HEK293 (cell line): ENCODE data around the gene AMMECR1.

ENCODE experiments used
- AEBP2 ChIP-seq: fragments of 450-650 bp; formaldehyde crosslinking; IDR thresholded peaks from 2 replicates; pipeline ENCODE4 v1.5.1; 2016; ENCODE audit warnings: missing biosample characterization, missing genetic modification characterization, borderline replicate concordance
- EGR2 ChIP-seq: fragments of 450-650 bp; formaldehyde crosslinking; IDR thresholded peaks from 2 replicates; pipeline ENCODE4 v1.5.1; 2016; ENCODE audit warnings: low read depth, missing biosample characterization, missing genetic modification characterization
- KLF8 ChIP-seq: fragments of 450-650 bp; formaldehyde crosslinking; IDR thresholded peaks from 2 replicates; pipeline ENCODE4 v1.5.1; 2016; ENCODE audit warnings: missing biosample characterization, missing genetic modification characterization
- MEIS1 ChIP-seq: sonication (generic); formaldehyde crosslinking; IDR thresholded peaks from 2 replicates; pipeline ENCODE4 v1.8.1; 2022; ENCODE audit warnings: missing genetic modification reagents, mild to moderate bottlenecking, borderline replicate concordance
- OVOL3 ChIP-seq: fragments of 450-650 bp; formaldehyde crosslinking; IDR thresholded peaks from 2 replicates; pipeline ENCODE4 v1.5.1; 2016; ENCODE audit warnings: missing biosample characterization, missing genetic modification characterization
- PRDM6 ChIP-seq: fragments of 450-650 bp; formaldehyde crosslinking; IDR thresholded peaks from 2 replicates; pipeline ENCODE4 v1.5.1; 2017; ENCODE audit warnings: missing biosample characterization, missing genetic modification characterization
- ZBTB17 ChIP-seq: fragments of 450-650 bp; formaldehyde crosslinking; IDR thresholded peaks from 2 replicates; pipeline ENCODE4 v1.5.1; 2016; ENCODE audit warnings: missing biosample characterization, missing genetic modification characterization
- ZBTB6 ChIP-seq: fragments of 450-650 bp; formaldehyde crosslinking; IDR thresholded peaks from 2 replicates; pipeline ENCODE4 v1.5.1; 2017; ENCODE audit warnings: missing biosample characterization, missing genetic modification characterization
- ZFHX2 ChIP-seq: fragments of 450-650 bp; formaldehyde crosslinking; conservative IDR thresholded peaks from 2 replicates; pipeline ENCODE4 v1.5.1; 2016; ENCODE audit warnings: missing biosample characterization, missing genetic modification characterization
- ZNF132 ChIP-seq: fragments of 450-650 bp; formaldehyde crosslinking; IDR thresholded peaks from 2 replicates; pipeline ENCODE4 v1.5.1; 2017; ENCODE audit warnings: missing biosample characterization, missing genetic modification characterization, borderline replicate concordance
- ZNF155 ChIP-seq: fragments of 450-650 bp; formaldehyde crosslinking; IDR thresholded peaks from 2 replicates; pipeline ENCODE4 v1.5.1; 2016; ENCODE audit warnings: missing biosample characterization, missing genetic modification characterization
- ZNF2 ChIP-seq: fragments of 450-650 bp; formaldehyde crosslinking; IDR thresholded peaks from 2 replicates; pipeline ENCODE4 v1.5.1; 2016; ENCODE audit warnings: missing biosample characterization, missing genetic modification characterization
- ZNF202 ChIP-seq: fragments of 450-650 bp; formaldehyde crosslinking; IDR thresholded peaks from 2 replicates; pipeline ENCODE4 v1.5.1; 2016; ENCODE audit warnings: missing biosample characterization, missing genetic modification characterization, borderline replicate concordance
- ZNF221 ChIP-seq: fragments of 450-650 bp; formaldehyde crosslinking; IDR thresholded peaks from 2 replicates; pipeline ENCODE4 v1.5.1; 2017; ENCODE audit warnings: missing biosample characterization, missing genetic modification characterization, borderline replicate concordance
- ZNF341 ChIP-seq: fragments of 450-650 bp; formaldehyde crosslinking; IDR thresholded peaks from 2 replicates; pipeline ENCODE4; 2016; ENCODE audit warnings: low read depth, missing biosample characterization, missing genetic modification characterization
- ZNF362 ChIP-seq: fragments of 450-650 bp; formaldehyde crosslinking; IDR thresholded peaks from 2 replicates; pipeline ENCODE4 v1.5.1; 2016; ENCODE audit warnings: missing biosample characterization, missing genetic modification characterization
- ZNF513 ChIP-seq: fragments of 450-650 bp; IDR thresholded peaks from 2 replicates; pipeline ENCODE4 v1.5.1; 2018; ENCODE audit warnings: missing biosample characterization, missing genetic modification characterization
- ZNF548 ChIP-seq: fragments of 450-650 bp; formaldehyde crosslinking; IDR thresholded peaks from 2 replicates; pipeline ENCODE4 v1.5.1; 2016; ENCODE audit warnings: missing biosample characterization, missing genetic modification characterization
- ZNF596 ChIP-seq: fragments of 450-650 bp; IDR thresholded peaks from 2 replicates; pipeline ENCODE4 v1.5.0; 2018; ENCODE audit warnings: missing biosample characterization, mild to moderate bottlenecking, missing genetic modification characterization, moderate library complexity
- ZNF623 ChIP-seq: fragments of 450-650 bp; formaldehyde crosslinking; IDR thresholded peaks from 2 replicates; pipeline ENCODE4 v1.5.1; 2016; ENCODE audit warnings: missing biosample characterization, missing genetic modification characterization
- ZNF792 ChIP-seq: fragments of 450-650 bp; formaldehyde crosslinking; IDR thresholded peaks from 2 replicates; pipeline ENCODE4 v1.5.1; 2016; ENCODE audit warnings: missing biosample characterization, missing genetic modification characterization
- ZNF830 ChIP-seq: fragments of 450-650 bp; IDR thresholded peaks from 2 replicates; pipeline ENCODE4 v1.5.0; 2018; ENCODE audit warnings: missing biosample characterization, missing genetic modification characterization, low read depth, mild to moderate bottlenecking, moderate library complexity
- ZNF843 ChIP-seq: fragments of 450-650 bp; formaldehyde crosslinking; IDR thresholded peaks from 2 replicates; pipeline ENCODE4 v1.5.1; 2016; ENCODE audit warnings: missing biosample characterization, missing genetic modification characterization
- TF ChIP-seq, protein P1 (sequence below): fragments of 450-650 bp; formaldehyde crosslinking; IDR thresholded peaks from 2 replicates; pipeline ENCODE4 v1.5.1; 2016; ENCODE audit warnings: missing biosample characterization, missing genetic modification characterization, low read depth
- TF ChIP-seq, protein P2 (sequence below): fragments of 450-650 bp; formaldehyde crosslinking; IDR thresholded peaks from 2 replicates; pipeline ENCODE4 v1.5.1; 2017; ENCODE audit warnings: missing biosample characterization, missing genetic modification characterization
- TF ChIP-seq, protein P3 (sequence below): fragments of 450-650 bp; formaldehyde crosslinking; optimal IDR thresholded peaks from 2 replicates; pipeline ENCODE3; 2016; ENCODE audit warnings: missing biosample characterization, mild to moderate bottlenecking, missing genetic modification characterization
- TF ChIP-seq, protein P4 (sequence below): fragments of 450-650 bp; formaldehyde crosslinking; IDR thresholded peaks from 2 replicates; pipeline ENCODE4 v1.5.1; 2017; ENCODE audit warnings: missing biosample characterization, missing genetic modification characterization

The AMMECR1 gene

GRCh38 chrX:110320381-110320987 lies 2.6 kb upstream of the AMMECR1 start (continued):
- TF ChIP-seq PRDM6 (tag by site-specific recombination) (peak; percentile 81), ZNF623 (tag by site-specific recombination) (no peak), MEIS1 (CRISPR knock-in tag) (no peak), ZNF202 (no peak), ZNF548 (tag by site-specific recombination) (no peak), ZNF843 (tag by site-specific recombination) (peak; percentile 42; the same call in 1 of the 2 replicates), ZNF362 (tag by site-specific recombination) (no peak), KLF8 (peak; percentile 65), ZFHX2 (tag by site-specific recombination) (no peak), ZNF830 (tag by site-specific recombination) (no peak), ZBTB6 (tag by site-specific recombination) (0 out of 2 replicates have a peak, but pooled peaks have one; percentile 40), ZBTB17 (tag by site-specific recombination) (no peak), ZNF2 (no peak), ZNF221 (tag by site-specific recombination) (no peak), AEBP2 (no peak), OVOL3 (tag by site-specific recombination) (no peak), ZNF155 (tag by site-specific recombination) (no peak), ZNF132 (tag by site-specific recombination) (no peak), ZNF341 (no peak), EGR2 (tag by site-specific recombination) (no peak), ZNF792 (tag by site-specific recombination) (no peak), ZNF596 (no peak), ZNF513 (tag by site-specific recombination) (no peak)
- TF ChIP-seq, protein P1, sequence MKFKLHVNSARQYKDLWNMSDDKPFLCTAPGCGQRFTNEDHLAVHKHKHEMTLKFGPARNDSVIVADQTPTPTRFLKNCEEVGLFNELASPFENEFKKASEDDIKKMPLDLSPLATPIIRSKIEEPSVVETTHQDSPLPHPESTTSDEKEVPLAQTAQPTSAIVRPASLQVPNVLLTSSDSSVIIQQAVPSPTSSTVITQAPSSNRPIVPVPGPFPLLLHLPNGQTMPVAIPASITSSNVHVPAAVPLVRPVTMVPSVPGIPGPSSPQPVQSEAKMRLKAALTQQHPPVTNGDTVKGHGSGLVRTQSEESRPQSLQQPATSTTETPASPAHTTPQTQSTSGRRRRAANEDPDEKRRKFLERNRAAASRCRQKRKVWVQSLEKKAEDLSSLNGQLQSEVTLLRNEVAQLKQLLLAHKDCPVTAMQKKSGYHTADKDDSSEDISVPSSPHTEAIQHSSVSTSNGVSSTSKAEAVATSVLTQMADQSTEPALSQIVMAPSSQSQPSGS (tag by site-specific recombination), result 0 out of 2 replicates have a peak, but pooled peaks have one; percentile 10
- TF ChIP-seq, protein P2, sequence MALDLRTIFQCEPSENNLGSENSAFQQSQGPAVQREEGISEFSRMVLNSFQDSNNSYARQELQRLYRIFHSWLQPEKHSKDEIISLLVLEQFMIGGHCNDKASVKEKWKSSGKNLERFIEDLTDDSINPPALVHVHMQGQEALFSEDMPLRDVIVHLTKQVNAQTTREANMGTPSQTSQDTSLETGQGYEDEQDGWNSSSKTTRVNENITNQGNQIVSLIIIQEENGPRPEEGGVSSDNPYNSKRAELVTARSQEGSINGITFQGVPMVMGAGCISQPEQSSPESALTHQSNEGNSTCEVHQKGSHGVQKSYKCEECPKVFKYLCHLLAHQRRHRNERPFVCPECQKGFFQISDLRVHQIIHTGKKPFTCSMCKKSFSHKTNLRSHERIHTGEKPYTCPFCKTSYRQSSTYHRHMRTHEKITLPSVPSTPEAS (tag by site-specific recombination), result no peak
- TF ChIP-seq, protein P3, sequence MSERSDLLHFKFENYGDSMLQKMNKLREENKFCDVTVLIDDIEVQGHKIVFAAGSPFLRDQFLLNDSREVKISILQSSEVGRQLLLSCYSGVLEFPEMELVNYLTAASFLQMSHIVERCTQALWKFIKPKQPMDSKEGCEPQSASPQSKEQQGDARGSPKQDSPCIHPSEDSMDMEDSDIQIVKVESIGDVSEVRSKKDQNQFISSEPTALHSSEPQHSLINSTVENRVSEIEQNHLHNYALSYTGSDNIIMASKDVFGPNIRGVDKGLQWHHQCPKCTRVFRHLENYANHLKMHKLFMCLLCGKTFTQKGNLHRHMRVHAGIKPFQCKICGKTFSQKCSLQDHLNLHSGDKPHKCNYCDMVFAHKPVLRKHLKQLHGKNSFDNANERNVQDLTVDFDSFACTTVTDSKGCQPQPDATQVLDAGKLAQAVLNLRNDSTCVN, result no peak
- TF ChIP-seq, protein P4, sequence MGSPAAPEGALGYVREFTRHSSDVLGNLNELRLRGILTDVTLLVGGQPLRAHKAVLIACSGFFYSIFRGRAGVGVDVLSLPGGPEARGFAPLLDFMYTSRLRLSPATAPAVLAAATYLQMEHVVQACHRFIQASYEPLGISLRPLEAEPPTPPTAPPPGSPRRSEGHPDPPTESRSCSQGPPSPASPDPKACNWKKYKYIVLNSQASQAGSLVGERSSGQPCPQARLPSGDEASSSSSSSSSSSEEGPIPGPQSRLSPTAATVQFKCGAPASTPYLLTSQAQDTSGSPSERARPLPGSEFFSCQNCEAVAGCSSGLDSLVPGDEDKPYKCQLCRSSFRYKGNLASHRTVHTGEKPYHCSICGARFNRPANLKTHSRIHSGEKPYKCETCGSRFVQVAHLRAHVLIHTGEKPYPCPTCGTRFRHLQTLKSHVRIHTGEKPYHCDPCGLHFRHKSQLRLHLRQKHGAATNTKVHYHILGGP (tag by site-specific recombination), result no peak
